ENCODE measurements around the gene GTF3A. TPM values are rescaled to one million over a fixed set of nuclear protein-coding genes. Genes with fewer than 3 reads are reported as not detected.

The GTF3A gene
- total RNA-seq, 1 donor from 2014 or later = 81.7 TPM

DNA sequence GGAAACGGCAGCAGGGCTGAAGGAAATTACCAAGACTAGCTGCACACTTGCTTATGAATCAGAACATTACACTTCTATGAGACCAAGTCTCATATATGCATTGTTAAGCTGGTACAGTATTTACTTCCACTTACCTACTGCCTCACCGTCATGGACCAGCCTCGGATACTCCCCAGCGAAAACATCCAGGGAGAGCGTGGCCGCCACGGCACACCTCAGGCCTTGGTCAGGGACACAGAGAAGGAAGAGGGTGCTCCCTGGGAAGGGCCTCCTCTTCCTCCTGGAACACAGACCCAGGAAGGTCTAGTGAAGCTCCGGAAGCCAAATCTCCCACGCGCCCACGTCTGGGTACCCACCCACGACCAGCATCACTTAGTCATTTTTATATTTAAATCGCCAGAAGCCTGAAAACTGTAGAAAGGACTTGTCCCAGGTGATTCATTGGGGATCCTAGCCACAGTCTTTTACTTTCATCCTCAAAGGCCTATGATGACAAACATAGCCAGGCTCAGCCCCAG, 50.4 kb downstream of the GTF3A start:
- no peaks in the 10 kb centered on the region for H3K36me3 ChIP-seq
- TF ChIP-seq, protein P1, sequence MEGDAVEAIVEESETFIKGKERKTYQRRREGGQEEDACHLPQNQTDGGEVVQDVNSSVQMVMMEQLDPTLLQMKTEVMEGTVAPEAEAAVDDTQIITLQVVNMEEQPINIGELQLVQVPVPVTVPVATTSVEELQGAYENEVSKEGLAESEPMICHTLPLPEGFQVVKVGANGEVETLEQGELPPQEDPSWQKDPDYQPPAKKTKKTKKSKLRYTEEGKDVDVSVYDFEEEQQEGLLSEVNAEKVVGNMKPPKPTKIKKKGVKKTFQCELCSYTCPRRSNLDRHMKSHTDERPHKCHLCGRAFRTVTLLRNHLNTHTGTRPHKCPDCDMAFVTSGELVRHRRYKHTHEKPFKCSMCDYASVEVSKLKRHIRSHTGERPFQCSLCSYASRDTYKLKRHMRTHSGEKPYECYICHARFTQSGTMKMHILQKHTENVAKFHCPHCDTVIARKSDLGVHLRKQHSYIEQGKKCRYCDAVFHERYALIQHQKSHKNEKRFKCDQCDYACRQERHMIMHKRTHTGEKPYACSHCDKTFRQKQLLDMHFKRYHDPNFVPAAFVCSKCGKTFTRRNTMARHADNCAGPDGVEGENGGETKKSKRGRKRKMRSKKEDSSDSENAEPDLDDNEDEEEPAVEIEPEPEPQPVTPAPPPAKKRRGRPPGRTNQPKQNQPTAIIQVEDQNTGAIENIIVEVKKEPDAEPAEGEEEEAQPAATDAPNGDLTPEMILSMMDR (IDR thresholded peaks at IDR 0.05) = no peak
- no peak for DNase-seq
- intact Hi-C loops (cut with DNase I) = no loop called here
- H3K4me3 ChIP-seq = no peak overlapping the region
- no peaks in the 10 kb centered on the region for H3K9me3 ChIP-seq
- no peak overlapping the region for H3K27ac ChIP-seq
- H3K27me3 ChIP-seq = no peaks in the 10 kb centered on the region
- no peak for ATAC-seq
- H3K4me1 ChIP-seq = no peaks in the 10 kb centered on the region

DNA sequence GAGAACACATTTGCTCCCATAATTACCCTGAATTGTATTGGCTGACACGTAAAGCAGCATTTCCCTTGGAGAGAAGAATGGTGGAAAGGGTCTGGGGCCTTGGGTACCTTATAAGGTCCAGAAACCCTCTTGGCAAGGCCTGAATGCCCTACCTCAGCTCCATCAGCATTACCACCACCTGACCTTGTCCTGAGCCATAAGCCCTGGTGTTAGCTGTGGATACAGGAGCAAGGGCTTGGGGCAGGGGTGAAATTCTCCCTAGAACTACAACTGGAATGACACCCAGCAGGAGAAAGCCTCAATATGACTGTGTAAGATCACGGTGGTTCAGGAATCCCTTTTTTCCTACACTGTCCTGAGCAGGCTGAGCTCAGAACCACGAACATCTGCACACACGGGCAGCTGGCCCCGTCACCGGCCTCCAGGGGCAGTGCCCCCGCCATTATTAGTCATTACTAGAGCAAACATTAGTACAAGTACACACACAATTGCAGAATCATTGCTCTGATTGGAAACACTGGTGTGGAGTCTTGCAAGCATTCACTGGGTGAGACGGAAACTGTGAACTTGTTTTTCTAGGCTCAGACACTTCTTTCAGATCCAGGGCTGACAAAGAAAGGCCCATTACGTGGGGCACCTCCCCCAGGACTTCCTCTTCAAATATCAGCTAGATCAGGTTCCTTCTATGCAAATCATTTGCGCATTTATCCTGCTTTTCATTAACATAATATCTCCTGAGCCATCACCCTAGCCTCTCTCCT, 52.7 kb downstream of the GTF3A start:
- no peaks in the 10 kb centered on the region for H3K4me1 ChIP-seq
- peak; percentile 57 for ATAC-seq

DNA sequence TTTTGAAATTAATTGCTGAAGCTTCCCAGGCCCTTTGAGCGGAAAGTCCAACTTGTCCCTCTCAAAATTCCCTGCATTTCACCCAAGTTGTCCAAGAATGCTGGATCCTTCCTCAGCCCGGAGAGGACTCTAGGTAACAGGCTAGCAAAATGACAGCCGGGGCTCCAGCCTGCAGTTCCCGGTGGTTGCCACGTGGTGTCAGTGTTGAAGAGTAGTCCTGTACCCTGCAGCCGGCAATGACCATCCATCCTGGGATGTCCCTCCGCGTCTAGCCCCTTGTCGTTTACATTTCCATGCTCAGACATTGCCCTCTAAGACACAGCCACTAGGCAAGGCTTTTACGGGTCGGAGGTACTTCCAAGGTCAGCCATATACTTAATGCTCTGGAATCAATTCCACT, 57.3 kb downstream of the GTF3A start:
- ATAC-seq (peak; percentile 85), DNase-seq (peak; percentile 73)
- Histone ChIP-seq H3K27me3 (no peaks in the 10 kb centered on the region), H3K4me1 (no peaks in the 10 kb centered on the region), H3K4me3 (no peak overlapping the region), H3K36me3 (no peaks in the 10 kb centered on the region), H3K9me3 (no peaks in the 10 kb centered on the region), H3K27ac (no peak overlapping the region)
- TF ChIP-seq, protein P1 (IDR thresholded peaks at IDR 0.05) = peak; percentile 61
- intact Hi-C loops (cut with DNase I) = no loop called here

More for the DNA sequence above, 52.7 kb downstream of the GTF3A start:
- no peak for DNase-seq
- H3K36me3 ChIP-seq = no peaks in the 10 kb centered on the region
- H3K27ac ChIP-seq = no peak overlapping the region
- H3K9me3 ChIP-seq = no peaks in the 10 kb centered on the region
- no peaks in the 10 kb centered on the region for H3K27me3 ChIP-seq
- H3K4me3 ChIP-seq = no peak overlapping the region
- intact Hi-C loops (cut with DNase I) = no loop called here
- TF ChIP-seq, protein P1 (IDR thresholded peaks at IDR 0.05) = no peak

DNA sequence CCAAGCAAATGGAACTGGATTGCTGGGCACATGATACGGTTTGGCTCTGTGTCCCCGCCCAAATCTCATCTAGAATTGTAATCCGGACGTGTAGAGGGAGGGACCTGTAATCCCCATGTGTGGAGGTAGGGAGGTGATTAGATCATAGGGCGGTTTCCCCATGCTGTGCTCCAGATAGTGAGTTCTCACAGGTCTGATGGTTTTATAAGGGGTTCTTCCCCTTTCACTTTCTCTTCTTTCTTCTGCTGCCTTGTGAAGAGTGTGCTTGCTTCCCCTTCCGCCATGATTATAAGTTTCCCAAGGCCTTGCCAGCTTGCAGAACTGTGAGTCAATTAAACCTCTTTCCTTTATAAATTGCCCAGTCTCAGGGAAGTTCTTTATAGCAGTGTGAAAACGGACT, 58.6 kb downstream of the GTF3A start:
- no peak overlapping the region for H3K27ac ChIP-seq
- TF ChIP-seq, protein P1 (IDR thresholded peaks at IDR 0.05) = no peak
- ATAC-seq (peak; percentile 91), DNase-seq (no peak)
- H3K27me3 ChIP-seq = no peaks in the 10 kb centered on the region
- H3K4me1 ChIP-seq = no peaks in the 10 kb centered on the region
- H3K36me3 ChIP-seq = no peaks in the 10 kb centered on the region
- intact Hi-C loops (cut with DNase I) = no loop called here
- no peak overlapping the region for H3K4me3 ChIP-seq
- no peaks in the 10 kb centered on the region for H3K9me3 ChIP-seq

DNA sequence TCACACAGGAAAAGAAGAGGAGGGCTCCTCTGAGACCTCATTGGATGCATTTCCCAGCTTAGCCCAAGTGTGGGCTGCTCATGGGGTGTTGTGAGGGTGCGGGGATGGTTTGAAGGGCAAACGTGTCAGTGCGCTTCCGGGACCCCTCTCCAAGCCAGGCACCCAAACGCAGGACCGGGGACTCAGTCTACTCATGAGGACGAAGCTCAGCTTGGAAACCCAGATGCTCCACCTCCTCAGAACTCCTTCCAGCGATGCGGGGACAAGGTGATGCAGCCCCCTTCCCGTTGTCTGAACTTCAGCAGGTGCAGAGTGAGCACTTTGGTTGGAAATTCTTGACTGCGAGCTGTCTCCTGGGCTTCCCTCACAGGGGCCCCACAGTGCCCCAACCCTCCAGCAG, 59.0 kb downstream of the GTF3A start:
- Histone ChIP-seq H3K4me3 (no peak overlapping the region), H3K4me1 (no peaks in the 10 kb centered on the region), H3K27ac (no peak overlapping the region), H3K27me3 (no peaks in the 10 kb centered on the region), H3K36me3 (no peaks in the 10 kb centered on the region), H3K9me3 (no peaks in the 10 kb centered on the region)
- TF ChIP-seq, protein P1 (IDR thresholded peaks at IDR 0.05) = no peak
- no peak for DNase-seq
- ATAC-seq = no peak
- intact Hi-C loops (cut with DNase I) = no loop called here

Other genes with a start within 250 kb of the GTF3A start
- 806 TPM for gene RPL21, start 173.1 kb upstream of the GTF3A start, total RNA-seq
- gene RASL11A, start 153.8 kb upstream of the GTF3A start, total RNA-seq = 25.6 TPM
- 38.6 TPM for gene MTIF3, start 25.9 kb downstream of the GTF3A start, total RNA-seq
- gene LNX2, start 195.9 kb downstream of the GTF3A start, total RNA-seq = 35.3 TPM
- gene POLR1D, start 197.3 kb downstream of the GTF3A start, total RNA-seq = 114 TPM